Measurements from ENCODE around the gene ERCC3.

The ERCC3 gene

DNA sequence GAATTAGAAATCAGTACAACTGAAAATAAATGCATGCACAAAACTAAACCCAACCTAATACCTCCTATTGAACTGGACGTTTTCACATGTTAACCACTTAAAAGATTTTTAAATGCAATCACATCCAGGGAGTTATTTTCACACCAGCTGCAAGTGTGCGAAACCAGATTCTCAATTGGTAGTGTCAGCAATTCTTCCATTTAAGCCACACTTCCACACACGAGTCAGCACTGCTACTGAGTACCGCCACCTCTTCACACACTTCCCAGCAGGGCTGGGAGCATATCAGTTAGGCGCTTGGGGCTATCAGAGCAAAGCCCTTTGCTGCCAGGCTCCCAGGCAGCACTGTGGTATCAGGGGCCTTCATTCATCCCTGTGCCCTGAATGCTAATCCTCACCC, 14.2 kb downstream of the ERCC3 start:
- no peak overlapping the region for H3K27ac ChIP-seq
- TF ChIP-seq ZFX (IDR thresholded peaks at IDR 0.05) (no peak), CTCF (conservative IDR thresholded peaks at IDR 0.05) (no peak)

GRCh38 chr2:127278959-127279358, 15.0 kb downstream of the ERCC3 start:
- TF ChIP-seq CTCF (conservative IDR thresholded peaks at IDR 0.05) (no peak), ZFX (IDR thresholded peaks at IDR 0.05) (no peak)
- no peak overlapping the region for H3K27ac ChIP-seq

DNA sequence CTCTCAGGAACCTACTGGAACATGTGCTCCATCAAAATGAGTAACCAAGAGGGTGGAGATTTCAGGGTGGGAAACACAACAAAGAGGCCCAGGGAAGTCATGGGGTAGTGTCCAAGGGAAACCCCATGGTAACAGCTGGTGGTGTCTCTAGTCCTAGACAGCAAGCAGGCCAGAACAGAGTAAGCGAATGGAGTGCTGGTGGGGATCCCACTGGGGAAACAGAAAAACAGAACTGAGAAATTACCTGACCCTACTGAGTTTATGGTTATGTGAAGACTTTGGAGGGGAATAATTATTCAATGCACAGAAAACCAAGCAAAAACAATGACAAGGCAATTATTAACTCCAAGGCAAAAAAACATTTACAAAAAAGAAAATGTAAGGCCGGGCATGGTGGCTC, 16.9 kb downstream of the ERCC3 start:
- no peak overlapping the region for H3K27ac ChIP-seq
- TF ChIP-seq CTCF (conservative IDR thresholded peaks at IDR 0.05) (no peak), ZFX (IDR thresholded peaks at IDR 0.05) (no peak)

- no peak overlapping the region for H3K27ac ChIP-seq
- no peak for TF ChIP-seq ZFX (IDR thresholded peaks at IDR 0.05)
- TF ChIP-seq CTCF (conservative IDR thresholded peaks at IDR 0.05): no peak
These were observed 18.2 kb downstream of the ERCC3 start for GRCh38 chr2:127275789-127276188.

DNA sequence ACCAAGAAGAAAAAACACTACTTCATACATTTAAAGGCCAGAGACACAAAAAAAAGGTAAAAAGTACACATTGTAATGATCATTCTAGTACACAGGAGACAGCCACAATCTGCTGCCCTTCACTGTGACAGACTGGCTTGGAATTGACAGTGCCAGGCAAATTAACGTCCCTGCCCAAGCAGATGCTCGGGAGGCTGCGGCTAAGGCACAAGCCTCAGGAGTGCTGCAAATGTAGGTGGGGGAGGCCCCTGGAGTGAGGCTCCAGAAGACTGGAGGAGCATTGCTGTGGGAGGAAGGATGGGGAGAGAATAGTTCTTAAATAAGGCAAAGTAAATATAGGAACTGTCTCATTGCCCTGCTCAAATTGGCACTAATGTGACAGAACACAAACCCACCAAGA, 18.6 kb downstream of the ERCC3 start:
- H3K27ac ChIP-seq: no peak overlapping the region
- TF ChIP-seq CTCF (conservative IDR thresholded peaks at IDR 0.05) (no peak), ZFX (IDR thresholded peaks at IDR 0.05) (no peak)

DNA sequence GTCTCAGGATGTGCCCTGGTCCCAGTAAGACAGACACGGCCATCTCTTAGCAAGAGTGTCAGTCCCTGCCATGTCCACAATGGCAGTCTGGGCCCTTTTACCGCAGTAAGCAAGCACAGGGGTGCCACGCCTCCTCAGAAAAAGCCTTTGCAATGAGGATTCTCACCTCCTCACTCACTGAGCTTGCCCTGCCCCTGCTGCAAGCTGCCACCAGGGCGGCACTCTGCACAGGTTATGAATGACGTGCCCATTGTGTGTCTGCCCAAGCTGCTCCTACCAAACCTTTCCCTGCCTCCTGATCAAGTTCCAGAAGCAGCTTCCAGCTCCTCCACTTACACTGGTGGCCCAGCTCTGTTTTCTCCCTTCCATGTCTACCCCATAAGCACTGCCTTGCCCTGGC, 23.3 kb downstream of the ERCC3 start:
- TF ChIP-seq ZFX (IDR thresholded peaks at IDR 0.05) (no peak), CTCF (conservative IDR thresholded peaks at IDR 0.05) (no peak; the same call in 1 of the 2 replicates)
- H3K27ac ChIP-seq: no peak overlapping the region

DNA sequence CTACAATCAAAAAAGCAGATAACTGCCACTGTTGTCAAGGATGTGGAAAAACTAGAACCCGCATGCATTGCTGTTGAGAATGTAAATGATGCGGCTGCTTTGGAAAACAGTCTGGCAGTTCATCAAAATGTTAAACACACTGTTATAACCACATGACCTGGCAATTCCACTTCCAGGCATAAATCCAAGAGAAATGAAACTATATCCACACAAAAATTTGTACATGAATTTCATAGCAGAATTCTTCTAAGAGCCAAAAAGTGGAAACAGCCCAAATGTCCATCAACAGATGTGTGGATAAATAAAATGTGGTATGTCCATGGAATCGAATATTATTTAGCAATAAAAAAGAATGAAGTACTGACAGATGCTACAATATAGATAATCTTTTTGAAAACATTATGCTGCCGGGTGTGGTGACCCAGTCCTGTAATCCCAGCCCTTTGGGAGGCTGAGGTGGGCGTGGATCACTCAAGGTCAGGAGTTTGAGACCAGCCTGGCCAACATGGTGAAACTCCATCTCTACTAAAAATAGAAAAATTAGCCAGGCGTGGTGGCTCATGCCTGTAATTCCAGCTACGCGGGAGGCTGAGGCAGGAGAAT, 32.0 kb downstream of the ERCC3 start:
- H3K27ac ChIP-seq: no peak overlapping the region
- TF ChIP-seq CTCF (conservative IDR thresholded peaks at IDR 0.05) (no peak), ZFX (IDR thresholded peaks at IDR 0.05) (no peak)
